Psoas muscle (tissue), 8 donors: Measurements from ENCODE around the gene NKX3-2. TPM values are rescaled to one million over a fixed set of nuclear protein-coding genes. Genes with fewer than 3 reads are reported as not detected.

Experiments
- ATAC-seq, 4 donors: fragments of 200-7000 bp; cut with Tn5 transposase; one replicate each; pipeline ENCODE4 v1.9.1; 2020; ENCODE audit warnings: moderate library complexity in 3 of 4, mild to moderate bottlenecking in 2 of 4
- DNase-seq, 2 donors: peaks; one replicate each; pipeline ENCODE4 v3.0.0-alpha.2; 2020
- H3K27ac ChIP-seq: fragments of 200-600 bp; one replicate; pipeline ENCODE4 v1.8.0; 2022
- H3K27me3 ChIP-seq, 3 donors: fragments of 200-600 bp in 1 of 3; one replicate each; pipeline versions ENCODE4 v1.6.1 to v1.8.0; 2013 to 2022; ENCODE audit warnings: low read length in 2 of 3, mild to moderate bottlenecking in 2 of 3, moderate library complexity in 1 of 3; ENCODE audit not compliant: insufficient read depth in 3 of 3
- H3K36me3 ChIP-seq, 2 donors: fragments of 200-600 bp in 1 of 2; one replicate each; pipeline versions ENCODE4 v1.6.1 to v1.8.0; 2013 to 2022; ENCODE audit warnings: low read depth in 1 of 2, mild to moderate bottlenecking in 1 of 2, moderate library complexity in 1 of 2; ENCODE audit not compliant: insufficient read depth in 1 of 2
- H3K4me1 ChIP-seq: fragments of 200-600 bp; one replicate; pipeline ENCODE4 v1.8.0; 2022
- H3K4me3 ChIP-seq: fragments of 200-600 bp; one replicate; pipeline ENCODE4 v1.8.0; 2022; ENCODE audit warnings: mild to moderate bottlenecking
- H3K9me3 ChIP-seq: fragments of 200-600 bp; one replicate; pipeline ENCODE4 v1.8.0; 2022
- WGBS, 3 donors: extraction: QIAGEN DNeasy Blood & Tissue Kit; methylation state at CpG; one replicate each; pipeline versions ENCODE4 v1.1.6 to v1.1.7; 2013; 5-methylcytosine and 5-hydroxymethylcytosine counted together
- intact Hi-C, 2 donors: fragments of 100-400 bp; cut with DNase I; formaldehyde crosslinking; loops; one replicate each; pipeline versions ENCODE4 v1.11.0 to v1.14.2; 2022
- polyA plus RNA-seq, 3 donors: library from polyadenylated mRNA; stranded (reverse); fragments of 200-250 nt; gene quantifications; one replicate each; pipeline ENCODE4 v1.2.3, GENCODE V29; 2013
- total RNA-seq, 4 donors: library from RNA; stranded (reverse); fragmentation: NEBNext Ultra II Directional in 2 of 4; extraction: Animal tissue kit (Norgen Biotek cat#: 25700) in 2 of 4; gene quantifications; one replicate each; pipeline versions ENCODE4 v1.2.1 to v1.2.4, GENCODE V29; 2021 to 2023
- TF ChIP-seq, protein P1 (sequence below): fragments of 200-600 bp; IDR thresholded peaks from one replicate; pipeline ENCODE4 v1.8.0; 2022; ENCODE audit warnings: antibody characterized with exemption
- donor health status: healthy with polysubstance abuse.
- donor health status: DM: no; HTN: no; CAD: no; lungs with moderate emphysema.
- donor health status: Bipolar disorder and iron deficiency.
- donor health status: healthy.
- donor health status: DM: yes; HTN: yes; CAD: no.
- donor health status: DM: no; HTN: no; CAD: no.
- donor health status: DM: no; HTN: no; CAD: no.
- donor health status: DM: yes; HTN: yes; CAD: no.

The NKX3-2 gene
- total and polyA plus RNA-seq, 7 donors: 0.01 to 0.08 TPM; not detected in 5

DNA sequence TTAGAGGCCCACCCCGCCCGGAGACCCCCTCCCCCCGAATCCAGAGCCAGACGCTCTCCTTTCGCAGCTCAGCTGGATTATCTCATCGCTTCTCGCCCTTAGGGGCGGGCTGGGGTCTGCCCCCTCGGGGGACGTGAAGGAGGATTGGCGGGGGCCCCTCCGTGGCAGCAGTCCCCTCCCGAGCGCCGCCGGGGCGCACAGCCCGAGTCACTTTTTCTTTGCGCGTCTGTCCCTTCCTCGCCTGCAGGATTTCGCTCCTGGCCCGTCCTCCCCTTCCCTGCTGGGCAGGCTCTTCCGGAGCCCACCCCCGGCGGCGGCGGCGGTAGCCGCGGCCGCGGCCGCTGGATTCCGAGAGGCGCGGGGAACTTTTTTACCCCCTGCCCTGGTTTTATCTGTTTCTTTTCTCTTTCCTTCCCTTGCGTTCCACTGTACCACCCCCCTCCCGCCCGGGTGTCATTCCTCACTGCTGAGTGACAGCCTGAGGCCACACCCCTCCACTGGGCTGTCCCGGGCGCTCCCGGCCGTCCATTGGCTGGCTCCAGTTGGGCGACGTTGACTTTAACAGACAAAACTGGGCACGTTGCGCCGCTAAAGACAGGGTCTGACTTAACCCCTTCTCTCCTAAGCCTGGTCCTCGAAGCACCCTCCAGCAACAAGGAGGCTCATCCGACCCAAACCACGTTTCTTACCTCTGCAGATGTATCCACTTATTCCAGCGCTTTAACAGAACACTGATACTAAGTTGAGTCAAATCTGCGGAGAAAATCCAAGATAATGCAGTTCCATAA, 492 bp upstream of the NKX3-2 start:
- intact Hi-C loops: loop anchor here in 1 of 2 donors (5.0 kb wide), 2 partner anchors 692 to 812 kb away; no protein-coding TSS in a partner anchor
- peak; percentile 56 to 78 (median 70) for ATAC-seq
- H3K9me3 ChIP-seq: no peaks in the 10 kb centered on the region
- peak overlapping the region; percentile 68 for H3K4me3 ChIP-seq
- peaks cover 0 to 100% (median 60%) of the 10 kb centered on the region in 3 donors for H3K27me3 ChIP-seq
- H3K4me1 ChIP-seq: peaks cover 12% of the 10 kb centered on the region
- 1% methylated on average over 37 to 54 of the region's 54 CpGs for WGBS, 3 donors
- H3K27ac ChIP-seq: no peak overlapping the region
- H3K36me3 ChIP-seq: no peaks in the 10 kb centered on the region
- DNase-seq: peak in 1 of 2 donors; percentile 71
- TF ChIP-seq, protein P1, sequence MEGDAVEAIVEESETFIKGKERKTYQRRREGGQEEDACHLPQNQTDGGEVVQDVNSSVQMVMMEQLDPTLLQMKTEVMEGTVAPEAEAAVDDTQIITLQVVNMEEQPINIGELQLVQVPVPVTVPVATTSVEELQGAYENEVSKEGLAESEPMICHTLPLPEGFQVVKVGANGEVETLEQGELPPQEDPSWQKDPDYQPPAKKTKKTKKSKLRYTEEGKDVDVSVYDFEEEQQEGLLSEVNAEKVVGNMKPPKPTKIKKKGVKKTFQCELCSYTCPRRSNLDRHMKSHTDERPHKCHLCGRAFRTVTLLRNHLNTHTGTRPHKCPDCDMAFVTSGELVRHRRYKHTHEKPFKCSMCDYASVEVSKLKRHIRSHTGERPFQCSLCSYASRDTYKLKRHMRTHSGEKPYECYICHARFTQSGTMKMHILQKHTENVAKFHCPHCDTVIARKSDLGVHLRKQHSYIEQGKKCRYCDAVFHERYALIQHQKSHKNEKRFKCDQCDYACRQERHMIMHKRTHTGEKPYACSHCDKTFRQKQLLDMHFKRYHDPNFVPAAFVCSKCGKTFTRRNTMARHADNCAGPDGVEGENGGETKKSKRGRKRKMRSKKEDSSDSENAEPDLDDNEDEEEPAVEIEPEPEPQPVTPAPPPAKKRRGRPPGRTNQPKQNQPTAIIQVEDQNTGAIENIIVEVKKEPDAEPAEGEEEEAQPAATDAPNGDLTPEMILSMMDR: no peak

DNA sequence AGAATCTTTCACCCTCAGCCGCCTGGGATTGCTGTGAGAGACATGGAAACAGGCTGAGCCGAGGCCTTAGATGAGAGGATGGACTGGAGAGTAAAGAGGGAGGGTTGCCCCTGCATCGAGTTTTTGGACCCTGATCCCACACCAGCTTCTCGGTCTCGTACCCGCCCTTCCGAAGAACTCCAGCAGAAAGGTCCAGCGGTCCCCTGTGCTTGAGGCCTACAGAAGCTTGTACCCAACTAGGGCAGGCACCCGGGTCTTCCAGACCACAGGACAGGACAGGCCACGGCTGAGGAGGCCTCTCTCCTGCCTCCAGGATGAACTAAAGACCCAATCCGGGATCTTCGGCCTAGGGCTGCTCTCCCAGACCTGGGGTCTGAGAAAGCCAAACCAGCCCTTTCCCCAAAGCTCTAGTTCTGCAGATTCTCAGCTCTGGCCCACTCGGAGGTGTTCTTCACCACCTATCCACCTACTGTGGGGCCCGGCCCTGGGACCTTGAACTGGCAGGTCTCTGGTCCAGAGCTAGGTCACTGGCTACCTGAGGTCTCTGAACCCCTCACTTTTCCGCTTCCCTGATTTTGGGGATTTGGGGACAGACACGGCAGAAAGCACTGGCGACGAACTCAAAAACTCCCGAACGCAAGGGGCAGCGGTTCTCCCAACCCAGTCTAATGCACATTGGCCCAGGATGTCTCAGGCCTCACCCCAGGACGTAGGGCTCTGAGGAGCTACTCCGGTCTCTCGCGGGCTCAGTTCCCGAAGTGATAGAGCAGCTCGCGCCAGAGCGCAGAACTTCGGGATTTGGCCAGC, 1.1 kb downstream of the NKX3-2 start:
- intact Hi-C loops: no loop called here
- peak overlapping the region; percentile 68 for H3K4me3 ChIP-seq
- H3K27ac ChIP-seq: no peak overlapping the region
- no peak for ATAC-seq
- H3K36me3 ChIP-seq: no peaks in the 10 kb centered on the region
- no peak for DNase-seq
- H3K4me1 ChIP-seq: peaks cover 6% of the 10 kb centered on the region
- H3K9me3 ChIP-seq: no peaks in the 10 kb centered on the region
- peaks cover 0 to 100% (median 69%) of the 10 kb centered on the region in 3 donors for H3K27me3 ChIP-seq
- TF ChIP-seq, protein P1: no peak
- 38 to 50% (median 47%) methylated on average over 28 to 30 of the region's 30 CpGs for WGBS, 3 donors

DNA sequence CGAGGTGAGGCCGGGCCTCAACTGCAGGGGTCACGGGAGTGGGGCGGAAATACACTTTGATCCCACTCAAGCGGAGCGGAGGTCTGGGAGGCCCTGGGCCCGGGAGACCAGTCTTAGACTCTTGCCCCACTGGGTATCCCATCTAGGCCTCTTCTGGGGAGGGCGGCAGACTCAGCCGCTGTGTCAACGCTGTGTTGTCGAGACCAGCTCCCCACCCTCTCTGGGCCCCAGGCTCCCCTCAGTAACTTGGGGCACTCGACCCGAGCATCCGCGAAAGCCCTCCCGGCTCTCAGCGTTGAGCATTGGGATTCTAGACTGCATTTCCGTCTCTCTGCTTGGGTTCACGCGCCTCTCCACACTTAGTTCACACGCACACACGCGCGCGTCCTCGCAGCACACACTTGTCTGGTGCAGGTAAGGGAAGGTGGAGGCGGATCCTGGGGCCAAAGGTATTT, 1.7 kb downstream of the NKX3-2 start:
- Histone ChIP-seq H3K36me3 (no peaks in the 10 kb centered on the region), H3K4me3 (peak overlapping the region; percentile 46), H3K4me1 (peaks cover 6% of the 10 kb centered on the region), H3K27me3 (peaks cover 0 to 100% (median 71%) of the 10 kb centered on the region in 3 donors), H3K9me3 (no peaks in the 10 kb centered on the region), H3K27ac (no peak overlapping the region)
- no peak for DNase-seq
- WGBS, 3 donors: 34 to 46% (median 46%) methylated on average over 26 to 27 of the region's 27 CpGs
- intact Hi-C loops: no loop called here
- no peak for ATAC-seq
- TF ChIP-seq, protein P1: no peak

DNA sequence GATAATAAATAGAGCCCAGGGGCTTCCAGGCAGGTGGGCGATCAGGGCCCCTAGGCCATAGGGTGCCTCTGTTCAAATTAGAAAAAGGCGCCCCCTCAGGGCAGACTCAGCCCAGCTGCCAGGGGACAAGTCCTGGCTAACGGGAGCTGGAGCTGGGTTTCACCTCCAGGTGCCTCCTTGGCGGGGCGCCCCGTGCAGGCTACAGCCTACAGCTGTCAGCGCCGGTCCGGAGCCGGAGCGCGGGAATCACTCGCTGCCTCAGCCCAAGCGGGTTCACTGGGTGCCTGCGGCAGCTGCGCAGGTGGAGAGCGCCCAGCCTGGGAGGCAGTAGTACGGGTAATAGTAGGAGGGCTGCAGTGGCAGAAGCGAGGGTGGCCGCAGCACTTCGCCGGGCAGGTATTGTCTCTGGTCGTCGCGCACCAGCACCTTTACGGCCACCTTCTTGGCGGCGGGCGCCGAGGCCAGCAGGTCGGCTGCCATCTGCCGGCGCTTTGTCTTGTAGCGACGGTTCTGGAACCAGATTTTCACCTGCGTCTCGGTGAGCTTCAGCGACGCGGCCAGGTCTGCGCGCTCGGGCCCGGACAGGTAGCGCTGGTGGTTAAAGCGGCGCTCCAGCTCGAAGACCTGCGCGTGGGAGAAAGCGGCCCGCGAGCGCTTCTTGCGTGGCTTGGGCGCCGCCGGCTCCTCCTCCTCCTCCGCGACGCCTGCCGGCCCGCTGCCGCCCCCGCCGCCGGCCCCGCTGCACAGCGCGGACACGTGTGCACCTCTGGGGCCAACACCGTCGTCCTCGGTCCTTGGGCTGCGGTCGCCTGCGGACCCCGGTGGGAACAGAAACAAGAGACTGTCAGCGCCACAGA, 2.4 kb downstream of the NKX3-2 start:
- ATAC-seq (peak in 2 of 4 donors; percentile 28 to 48), DNase-seq (no peak)
- no peak overlapping the region for H3K27ac ChIP-seq
- TF ChIP-seq, protein P1: peak; percentile 22
- H3K4me3 ChIP-seq: peak overlapping the region; percentile 46
- intact Hi-C loops: no loop called here
- no peaks in the 10 kb centered on the region for H3K36me3 ChIP-seq
- 2 to 4% (median 4%) methylated on average over 54 to 79 of the region's 79 CpGs for WGBS, 3 donors
- no peaks in the 10 kb centered on the region for H3K9me3 ChIP-seq
- H3K4me1 ChIP-seq: peaks cover 2% of the 10 kb centered on the region
- H3K27me3 ChIP-seq: peaks cover 0 to 100% (median 71%) of the 10 kb centered on the region in 3 donors
